A673 (cell line): ENCODE data around the gene PFKFB2. TPM values are rescaled to one million over a fixed set of nuclear protein-coding genes. Genes with fewer than 3 reads are reported as not detected.

ENCODE experiments used
- BruUV-seq: library from RNA; stranded (reverse); fragments of 400-500 nt; replicated peaks from 2 replicates; lab custom pipeline; 2021; lab: Mats Ljungman, UMichigan
- CTCF ChIA-PET: fragments of 300-600 bp; sonication (Branson Sonifier 250); formaldehyde crosslinking; loops from one replicate; lab custom pipeline; 2022; ENCODE audit warnings: antibody characterized with exemption; lab: Charles Lee
- POLR2A ChIA-PET: fragments of 300-600 bp; sonication (Branson Sonifier 250); formaldehyde crosslinking; loops from one replicate; lab custom pipeline; 2022; ENCODE audit warnings: antibody characterized with exemption; ENCODE audit not compliant: low non-redundant PET; lab: Charles Lee
- DNase-seq: peaks from one replicate; pipeline ENCODE4 v3.0.0-alpha.2; 2015; ENCODE audit warnings: low spot score
- H3K27ac ChIP-seq: fragments of 200-600 bp; sonication (generic); 2 replicates; pipeline ENCODE4 v1.5.1; 2016; ENCODE audit warnings: mixed run types, low read depth, mild to moderate bottlenecking, mixed read lengths, antibody characterized with exemption, low read length; ENCODE audit not compliant: poor library complexity, severe bottlenecking
- H3K27me3 ChIP-seq: fragments of 200-600 bp; sonication (generic); replicated peaks from 2 replicates; pipeline ENCODE4 v1.6.1; 2017; ENCODE audit warnings: mixed run types, low read depth, mild to moderate bottlenecking, mixed read lengths, antibody characterized with exemption, low read length; ENCODE audit not compliant: insufficient read depth, poor library complexity
- H3K36me3 ChIP-seq: fragments of 200-600 bp; sonication (generic); 2 replicates; pipeline ENCODE4 v1.6.1; 2016; ENCODE audit warnings: mixed run types, mild to moderate bottlenecking, mixed read lengths, antibody characterized with exemption, low read length; ENCODE audit not compliant: insufficient read depth, poor library complexity, severe bottlenecking
- H3K4me1 ChIP-seq: fragments of 200-600 bp; sonication (generic); 2 replicates; pipeline ENCODE4 v1.6.1; 2017; ENCODE audit warnings: mixed run types, mild to moderate bottlenecking, mixed read lengths, antibody characterized with exemption, low read length; ENCODE audit not compliant: insufficient read depth, poor library complexity, severe bottlenecking
- H3K4me3 ChIP-seq: fragments of 200-600 bp; sonication (generic); 2 replicates; pipeline ENCODE4 v1.5.1; 2016; ENCODE audit warnings: low read depth, mixed run types, mild to moderate bottlenecking, mixed read lengths, low read length; ENCODE audit not compliant: poor library complexity, severe bottlenecking
- H3K9me3 ChIP-seq: fragments of 200-600 bp; sonication (generic); 2 replicates; pipeline ENCODE4 v1.6.1; 2016; ENCODE audit warnings: mixed run types, low read depth, mild to moderate bottlenecking, mixed read lengths, antibody characterized with exemption, low read length; ENCODE audit not compliant: poor library complexity, severe bottlenecking
- EZH2 ChIP-seq: fragments of 200-600 bp; sonication (generic); IDR thresholded peaks from 2 replicates; pipeline ENCODE4 v1.6.1; 2017; ENCODE audit warnings: borderline replicate concordance, low read depth, mild to moderate bottlenecking, mixed read lengths, antibody characterized with exemption, low read length; ENCODE audit not compliant: poor library complexity, severe bottlenecking
- intact Hi-C: fragments of 100-400 bp; cut with micrococcal nuclease; formaldehyde crosslinking; loops from one replicate; pipeline ENCODE4 v1.10.0; 2022; ENCODE audit not compliant: unreplicated experiment
- total RNA-seq: library from RNA; stranded (reverse); gene quantifications from 2 replicates; pipeline ENCODE4 v1.2.3, GENCODE V29; 2021
- TF ChIP-seq, protein P1 (sequence below): fragments of 300-800, 200-600 bp; sonication (generic); conservative IDR thresholded peaks from 2 replicates; pipeline ENCODE4 v1.5.1; 2017; ENCODE audit warnings: low read depth, mild to moderate bottlenecking, antibody characterized with exemption, low read length, moderate library complexity, mixed read lengths

PFKFB2 gene
- total RNA-seq, 1 experiment from 2014 or later = 7.6 TPM

DNA sequence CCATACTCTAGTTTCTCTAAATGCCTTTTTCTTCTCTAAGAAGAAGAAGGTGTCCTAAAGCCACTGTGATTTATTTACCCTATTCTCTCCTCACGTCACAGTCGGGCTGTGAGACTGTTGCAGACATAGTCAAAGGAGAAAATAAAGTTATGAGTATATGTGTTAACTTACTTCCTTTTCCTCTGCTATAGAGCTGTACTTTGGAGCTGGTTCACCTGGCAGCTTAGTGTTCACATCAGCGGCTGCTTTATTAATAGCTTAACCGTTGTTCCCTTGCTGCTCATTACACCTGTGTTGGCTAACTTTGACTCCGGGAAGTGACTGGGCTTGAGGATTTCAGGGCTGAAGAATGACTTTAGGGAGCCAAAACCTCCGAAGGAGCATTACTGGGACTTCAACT is 3.6 kb downstream of the PFKFB2 start:
- Histone ChIP-seq H3K36me3 (no peaks in the 10 kb centered on the region), H3K27me3 (no peaks in the 10 kb centered on the region), H3K27ac (no peak overlapping the region), H3K4me3 (no peak overlapping the region), H3K4me1 (peaks cover 7% of the 10 kb centered on the region), H3K9me3 (no peaks in the 10 kb centered on the region)
- CTCF ChIA-PET = no interaction called here
- POLR2A ChIA-PET = no interaction called here
- BruUV-seq = no TSS peak
- TF ChIP-seq, protein P1, sequence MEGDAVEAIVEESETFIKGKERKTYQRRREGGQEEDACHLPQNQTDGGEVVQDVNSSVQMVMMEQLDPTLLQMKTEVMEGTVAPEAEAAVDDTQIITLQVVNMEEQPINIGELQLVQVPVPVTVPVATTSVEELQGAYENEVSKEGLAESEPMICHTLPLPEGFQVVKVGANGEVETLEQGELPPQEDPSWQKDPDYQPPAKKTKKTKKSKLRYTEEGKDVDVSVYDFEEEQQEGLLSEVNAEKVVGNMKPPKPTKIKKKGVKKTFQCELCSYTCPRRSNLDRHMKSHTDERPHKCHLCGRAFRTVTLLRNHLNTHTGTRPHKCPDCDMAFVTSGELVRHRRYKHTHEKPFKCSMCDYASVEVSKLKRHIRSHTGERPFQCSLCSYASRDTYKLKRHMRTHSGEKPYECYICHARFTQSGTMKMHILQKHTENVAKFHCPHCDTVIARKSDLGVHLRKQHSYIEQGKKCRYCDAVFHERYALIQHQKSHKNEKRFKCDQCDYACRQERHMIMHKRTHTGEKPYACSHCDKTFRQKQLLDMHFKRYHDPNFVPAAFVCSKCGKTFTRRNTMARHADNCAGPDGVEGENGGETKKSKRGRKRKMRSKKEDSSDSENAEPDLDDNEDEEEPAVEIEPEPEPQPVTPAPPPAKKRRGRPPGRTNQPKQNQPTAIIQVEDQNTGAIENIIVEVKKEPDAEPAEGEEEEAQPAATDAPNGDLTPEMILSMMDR = no peak
- no peak for TF ChIP-seq EZH2
- intact Hi-C loops = no loop called here
- DNase-seq = no peak

DNA sequence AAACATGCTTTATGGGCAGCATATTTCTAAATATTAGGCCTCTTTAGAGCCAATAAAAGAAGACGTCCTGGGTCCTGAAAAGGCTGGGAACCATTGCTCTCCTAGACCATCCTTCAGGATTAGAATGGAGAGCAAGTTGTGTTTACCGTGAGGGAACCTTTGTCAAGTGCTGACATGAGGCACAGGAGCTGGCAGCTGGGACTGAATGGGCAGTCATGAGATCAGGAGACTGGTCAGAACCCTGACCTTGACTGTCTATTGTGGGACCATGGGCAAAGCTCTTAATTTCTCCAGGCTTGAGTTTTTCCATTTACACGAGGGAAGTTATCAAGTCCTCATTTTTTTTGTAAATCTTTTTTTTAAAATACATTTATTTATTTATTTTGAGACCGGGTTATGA is 5.2 kb downstream of the PFKFB2 start:
- TF ChIP-seq EZH2 = no peak
- TF ChIP-seq, protein P1 = no peak
- Histone ChIP-seq H3K4me1 (no peaks in the 10 kb centered on the region), H3K4me3 (no peak overlapping the region), H3K27ac (no peak overlapping the region), H3K9me3 (no peaks in the 10 kb centered on the region), H3K36me3 (no peaks in the 10 kb centered on the region), H3K27me3 (no peaks in the 10 kb centered on the region)
- no TSS peak for BruUV-seq
- DNase-seq = no peak
- ChIA-PET CTCF (no interaction called here), POLR2A (no interaction called here)
- intact Hi-C loops = no loop called here

DNA sequence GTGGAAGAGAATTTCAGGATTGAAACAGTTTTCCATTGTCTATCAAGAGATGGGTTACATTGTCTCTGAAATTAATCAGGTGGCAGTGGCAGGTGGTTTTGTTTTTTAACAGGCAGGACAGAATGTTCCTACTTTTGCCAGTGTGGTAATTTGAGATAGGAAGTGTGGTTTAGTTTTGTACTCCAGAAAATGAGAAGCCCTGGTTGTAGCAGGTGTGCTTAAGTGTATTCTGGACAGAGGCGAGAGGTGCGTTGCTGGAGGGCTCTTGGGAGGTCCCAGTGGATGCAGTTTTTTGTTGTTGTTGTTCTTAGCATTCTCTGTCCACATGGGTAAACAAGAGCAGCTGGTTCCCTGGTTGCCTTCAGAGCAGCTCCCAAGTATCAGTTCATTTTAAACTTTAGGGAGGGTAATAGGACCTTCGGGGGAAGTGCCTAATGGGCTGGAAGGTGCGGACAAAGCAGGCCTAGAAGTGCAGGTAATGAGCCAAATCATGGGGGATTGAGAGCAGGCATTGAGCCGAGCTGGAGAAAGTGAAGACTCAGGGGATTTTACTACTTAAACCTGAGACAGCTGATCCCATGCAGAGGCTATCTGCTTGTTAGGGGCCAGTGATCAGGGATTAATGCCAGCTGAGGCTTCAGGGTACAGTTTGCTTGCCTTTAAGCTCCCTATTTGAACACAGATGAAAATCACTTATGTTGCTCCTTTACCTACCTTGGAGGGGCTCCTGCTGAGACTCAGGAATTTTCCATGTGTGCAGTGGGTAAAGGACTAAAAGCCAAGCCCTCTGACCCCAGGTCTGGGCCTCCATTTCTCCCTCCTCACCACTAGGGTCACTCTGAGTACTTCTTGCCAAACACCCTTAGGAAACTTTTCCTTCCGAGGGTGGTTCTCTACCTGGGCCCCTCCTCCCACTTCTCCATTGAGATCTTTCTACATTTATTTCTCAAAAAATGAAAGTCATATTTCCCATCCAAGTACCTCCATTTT is 6.1 kb downstream of the PFKFB2 start:
- ChIA-PET CTCF (no interaction called here), POLR2A (no interaction called here)
- no peak overlapping the region for H3K27ac ChIP-seq
- no peak for DNase-seq
- no peaks in the 10 kb centered on the region for H3K4me1 ChIP-seq
- H3K9me3 ChIP-seq = no peaks in the 10 kb centered on the region
- no peaks in the 10 kb centered on the region for H3K27me3 ChIP-seq
- no TSS peak for BruUV-seq
- intact Hi-C loops = no loop called here
- TF ChIP-seq, protein P1 = no peak
- TF ChIP-seq EZH2 = no peak
- H3K4me3 ChIP-seq = no peak overlapping the region
- H3K36me3 ChIP-seq = no peaks in the 10 kb centered on the region
